ENCODE data around the gene FOXO1. TPM values are rescaled to one million over a fixed set of nuclear protein-coding genes. Genes with fewer than 3 reads are reported as not detected.
A peak's percentile ranks its signal among the peaks of the same experiment; 100 is the strongest.

The FOXO1 gene
- total RNA-seq, 1 donor from 2014 or later = 17.7 TPM

DNA sequence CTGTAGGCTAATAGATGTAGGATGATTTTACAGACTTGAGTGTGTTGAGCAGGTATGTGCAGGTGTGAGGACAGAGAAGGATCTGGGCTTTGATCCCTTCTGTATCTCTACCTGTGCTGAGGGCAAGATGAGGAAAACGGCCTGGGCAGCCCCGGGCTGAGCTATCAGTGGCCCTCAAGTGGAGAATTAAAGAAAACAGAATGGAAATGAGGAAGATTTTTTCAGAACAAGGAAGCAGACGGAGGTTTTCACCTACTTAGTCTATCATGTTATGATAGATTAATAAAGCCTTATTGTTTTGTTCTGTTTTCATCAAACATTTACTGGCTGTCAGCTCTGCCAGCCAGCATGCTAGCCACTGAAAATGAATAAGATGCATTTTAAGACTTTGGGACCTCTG, 22.3 kb upstream of the FOXO1 start:
- Histone ChIP-seq H3K27me3 (ENCODE audit: control insufficient read depth, insufficient read depth, low read length) (no peaks in the 10 kb centered on the region), H3K4me3 (ENCODE audit: low read depth, low read length) (no peak overlapping the region), H3K36me3 (ENCODE audit: control insufficient read depth, insufficient read depth, low read length) (no peaks in the 10 kb centered on the region)
- no peak for DNase-seq (ENCODE audit: low read depth)
- TF ChIP-seq, protein P1, sequence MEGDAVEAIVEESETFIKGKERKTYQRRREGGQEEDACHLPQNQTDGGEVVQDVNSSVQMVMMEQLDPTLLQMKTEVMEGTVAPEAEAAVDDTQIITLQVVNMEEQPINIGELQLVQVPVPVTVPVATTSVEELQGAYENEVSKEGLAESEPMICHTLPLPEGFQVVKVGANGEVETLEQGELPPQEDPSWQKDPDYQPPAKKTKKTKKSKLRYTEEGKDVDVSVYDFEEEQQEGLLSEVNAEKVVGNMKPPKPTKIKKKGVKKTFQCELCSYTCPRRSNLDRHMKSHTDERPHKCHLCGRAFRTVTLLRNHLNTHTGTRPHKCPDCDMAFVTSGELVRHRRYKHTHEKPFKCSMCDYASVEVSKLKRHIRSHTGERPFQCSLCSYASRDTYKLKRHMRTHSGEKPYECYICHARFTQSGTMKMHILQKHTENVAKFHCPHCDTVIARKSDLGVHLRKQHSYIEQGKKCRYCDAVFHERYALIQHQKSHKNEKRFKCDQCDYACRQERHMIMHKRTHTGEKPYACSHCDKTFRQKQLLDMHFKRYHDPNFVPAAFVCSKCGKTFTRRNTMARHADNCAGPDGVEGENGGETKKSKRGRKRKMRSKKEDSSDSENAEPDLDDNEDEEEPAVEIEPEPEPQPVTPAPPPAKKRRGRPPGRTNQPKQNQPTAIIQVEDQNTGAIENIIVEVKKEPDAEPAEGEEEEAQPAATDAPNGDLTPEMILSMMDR (IDR thresholded peaks at IDR 0.05; ENCODE audit: insufficient read depth, low read length, poor library complexity, severe bottlenecking) = no peak

DNA sequence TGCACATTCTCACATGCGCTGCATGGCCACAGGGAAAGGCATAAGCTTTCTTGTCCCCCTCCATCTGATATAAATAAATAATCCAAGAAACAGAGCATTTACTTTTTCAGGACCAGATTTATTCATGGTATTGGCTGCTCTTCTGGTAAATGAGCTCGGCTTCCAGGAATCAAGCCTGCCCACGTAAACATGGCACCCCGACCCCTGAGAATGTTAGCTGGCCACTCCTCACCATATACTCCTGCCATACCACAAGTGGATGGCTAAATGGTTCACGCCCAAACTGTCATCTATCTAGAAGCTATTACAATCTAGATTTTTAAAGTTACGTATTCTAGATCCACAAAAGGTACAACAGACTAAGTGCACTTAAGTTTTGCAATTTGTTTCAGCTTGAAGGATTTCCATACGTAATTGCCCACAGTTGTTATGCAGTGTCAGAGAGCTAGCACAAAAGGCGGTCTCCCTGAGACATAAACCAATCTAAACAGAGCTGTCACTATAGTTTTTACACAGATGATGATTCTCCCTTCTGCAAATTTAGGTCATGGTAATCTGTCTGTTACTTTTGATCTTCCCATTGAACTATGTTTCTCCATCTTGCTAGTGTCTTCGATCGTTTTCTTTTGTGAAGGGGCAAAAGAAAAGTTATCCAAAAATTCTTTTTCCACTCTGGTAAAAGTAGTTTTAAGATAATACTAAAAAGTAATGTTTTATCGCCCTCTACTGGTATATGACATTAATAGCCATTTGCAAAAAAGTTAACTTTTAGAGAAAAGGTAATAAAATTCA, 16.2 kb upstream of the FOXO1 start:
- Histone ChIP-seq H3K27me3 (ENCODE audit: control insufficient read depth, insufficient read depth, low read length) (no peaks in the 10 kb centered on the region), H3K4me3 (ENCODE audit: low read depth, low read length) (no peak overlapping the region), H3K36me3 (ENCODE audit: control insufficient read depth, insufficient read depth, low read length) (no peaks in the 10 kb centered on the region)
- TF ChIP-seq, protein P1 (IDR thresholded peaks at IDR 0.05; ENCODE audit: insufficient read depth, low read length, poor library complexity, severe bottlenecking) = peak; percentile 29
- no peak for DNase-seq (ENCODE audit: low read depth)

DNA sequence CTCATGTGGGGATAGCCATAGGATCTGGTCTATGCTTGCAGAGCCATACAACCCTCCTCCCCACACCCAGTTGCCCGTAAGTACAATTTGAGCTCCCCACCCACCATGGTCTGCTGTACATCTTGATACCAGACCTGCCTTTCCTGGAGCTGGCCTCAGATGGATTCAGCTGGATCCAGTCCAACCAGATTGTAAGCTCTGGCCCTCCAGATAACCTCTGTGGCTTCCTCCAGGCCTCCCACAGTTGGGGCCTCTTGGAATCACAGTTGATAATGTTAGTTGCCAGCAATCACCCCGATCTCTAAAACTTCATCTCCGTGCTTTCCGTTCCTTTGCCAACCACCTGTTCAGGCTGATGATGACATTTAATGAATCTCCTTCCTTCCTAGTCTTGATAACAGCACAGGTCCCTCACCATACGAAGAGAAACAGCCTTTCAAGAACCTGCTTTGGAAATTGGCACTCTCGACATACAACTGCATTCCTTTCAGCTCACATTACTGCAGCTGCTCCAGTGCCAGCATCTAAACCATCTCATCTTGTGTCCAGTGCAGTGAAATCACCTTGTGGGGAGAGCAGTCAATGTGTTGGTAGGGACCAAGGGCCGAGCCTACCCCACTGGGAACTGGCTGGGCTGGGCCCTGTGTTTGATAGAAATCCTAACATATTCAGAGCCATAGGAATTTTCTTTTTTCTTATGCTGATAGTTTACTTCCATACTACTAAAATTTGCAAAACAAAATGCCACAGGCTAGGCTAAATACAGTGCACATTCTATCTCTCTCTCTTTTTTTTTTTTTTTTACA, 15.1 kb upstream of the FOXO1 start:
- Histone ChIP-seq H3K4me3 (ENCODE audit: low read depth, low read length) (no peak overlapping the region), H3K36me3 (ENCODE audit: control insufficient read depth, insufficient read depth, low read length) (no peaks in the 10 kb centered on the region), H3K27me3 (ENCODE audit: control insufficient read depth, insufficient read depth, low read length) (no peaks in the 10 kb centered on the region)
- no peak for DNase-seq (ENCODE audit: low read depth)
- TF ChIP-seq, protein P1 (IDR thresholded peaks at IDR 0.05; ENCODE audit: insufficient read depth, low read length, poor library complexity, severe bottlenecking) = no peak

DNA sequence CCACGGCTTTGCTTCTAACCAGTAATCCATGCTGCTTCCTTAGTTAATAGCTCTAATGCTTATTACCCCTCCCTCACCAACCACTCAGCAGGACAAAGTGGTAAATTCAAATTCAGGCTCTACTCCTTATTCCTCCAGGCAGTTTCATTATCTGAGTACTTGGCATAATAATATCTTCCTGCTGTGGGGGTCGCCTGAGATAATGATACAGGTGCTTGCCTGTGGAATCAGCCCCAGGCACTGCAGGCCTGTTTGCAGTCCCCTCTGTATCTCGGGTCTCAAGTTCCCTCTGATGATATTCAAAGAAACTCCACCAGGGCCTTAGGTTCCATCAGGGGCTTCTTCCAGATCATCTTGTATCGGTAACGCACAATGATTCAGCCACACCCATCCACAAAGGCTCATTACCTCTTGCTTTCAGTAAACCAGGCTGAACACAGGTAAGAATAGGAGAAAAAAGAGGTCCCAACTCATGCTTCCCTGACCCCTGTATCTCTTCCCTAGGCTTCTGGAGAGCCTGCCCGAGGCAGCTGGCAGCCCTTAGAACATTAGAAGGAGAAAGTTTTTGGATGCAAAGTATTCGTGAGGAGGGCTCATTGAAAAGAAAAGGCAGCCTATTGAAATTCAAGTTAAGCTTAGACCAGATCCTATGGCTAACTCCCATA, 14.3 kb upstream of the FOXO1 start:
- Histone ChIP-seq H3K36me3 (ENCODE audit: control insufficient read depth, insufficient read depth, low read length) (no peaks in the 10 kb centered on the region), H3K27me3 (ENCODE audit: control insufficient read depth, insufficient read depth, low read length) (no peaks in the 10 kb centered on the region), H3K4me3 (ENCODE audit: low read depth, low read length) (no peak overlapping the region)
- TF ChIP-seq, protein P1 (IDR thresholded peaks at IDR 0.05; ENCODE audit: insufficient read depth, low read length, poor library complexity, severe bottlenecking) = no peak
- no peak for DNase-seq (ENCODE audit: low read depth)

DNA sequence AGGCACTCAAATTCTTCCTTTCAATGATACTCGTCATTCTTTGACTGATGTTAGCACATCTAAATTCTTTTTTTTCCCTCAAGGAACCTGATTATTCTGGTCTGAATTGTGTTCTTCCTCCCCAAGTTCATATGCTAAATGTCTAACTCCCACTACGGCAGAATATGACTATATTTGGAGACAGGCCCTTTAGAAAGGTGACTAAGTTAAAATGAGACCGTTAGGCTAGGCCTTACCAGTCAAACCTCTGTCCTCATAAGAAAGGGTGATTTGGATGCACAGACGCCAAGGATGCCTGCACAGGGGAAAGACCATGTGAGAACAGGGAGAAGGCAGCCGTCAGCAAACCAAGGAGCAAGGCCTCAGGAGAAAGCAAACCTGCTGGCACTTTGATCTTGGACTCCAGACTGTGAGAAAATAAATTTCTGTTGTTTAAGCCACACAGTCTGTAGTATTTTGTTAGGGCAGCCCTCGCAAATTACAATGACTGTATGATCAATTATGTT, 13.1 kb upstream of the FOXO1 start:
- DNase-seq (ENCODE audit: low read depth) = no peak
- TF ChIP-seq, protein P1 (IDR thresholded peaks at IDR 0.05; ENCODE audit: insufficient read depth, low read length, poor library complexity, severe bottlenecking) = no peak
- Histone ChIP-seq H3K36me3 (ENCODE audit: control insufficient read depth, insufficient read depth, low read length) (no peaks in the 10 kb centered on the region), H3K27me3 (ENCODE audit: control insufficient read depth, insufficient read depth, low read length) (no peaks in the 10 kb centered on the region), H3K4me3 (ENCODE audit: low read depth, low read length) (no peak overlapping the region)

Measured in kidney epithelial cell (primary cell).